Suprapubic skin (tissue), 4 donors: ENCODE measurements around the gene IQCE. TPM values are rescaled to one million over a fixed set of nuclear protein-coding genes. Genes with fewer than 3 reads are reported as not detected.
A peak's percentile ranks its signal among the peaks of the same experiment; 100 is the strongest.

Experiments
- DNase-seq, 2 donors: peaks; one replicate each; pipeline ENCODE4 v3.0.0-alpha.2; 2019; ENCODE audit warnings: low spot score in 2 of 2
- H3K27ac ChIP-seq: fragments of 200-600 bp; sonication (generic); one replicate; pipeline ENCODE4 v1.5.1; 2019
- H3K27me3 ChIP-seq: fragments of 200-600 bp; sonication (generic); one replicate; pipeline ENCODE4 v1.5.1; 2019
- H3K36me3 ChIP-seq: fragments of 200-600 bp; sonication (generic); one replicate; pipeline ENCODE4 v1.5.1; 2019
- H3K4me1 ChIP-seq: fragments of 200-600 bp; sonication (generic); one replicate; pipeline ENCODE4 v1.5.1; 2019
- H3K4me3 ChIP-seq: fragments of 200-600 bp; sonication (generic); one replicate; pipeline ENCODE4 v1.5.1; 2019; ENCODE audit warnings: mild to moderate bottlenecking
- H3K9me3 ChIP-seq: fragments of 200-600 bp; sonication (generic); one replicate; pipeline ENCODE4 v1.5.1; 2019
- EP300 ChIP-seq: sonication (generic); formaldehyde crosslinking; IDR thresholded peaks from one replicate; pipeline ENCODE4 v1.6.1; 2017; ENCODE audit warnings: antibody characterized with exemption
- POLR2A ChIP-seq, 2 donors: fragments of 450-650 bp; IDR thresholded peaks; one replicate each; pipeline ENCODE4 v1.6.1; 2017; ENCODE audit warnings: antibody characterized with exemption in 2 of 2, mild to moderate bottlenecking in 2 of 2, moderate library complexity in 2 of 2
- POLR2AphosphoS5 ChIP-seq, 3 donors: sonication (generic); formaldehyde crosslinking; IDR thresholded peaks; one replicate each; pipeline ENCODE4 v1.6.1; 2017; ENCODE audit warnings: antibody characterized with exemption in 3 of 3
- WGBS: methylation state at CpG from one replicate; pipeline ENCODE4 v1.1.5; 2018; 5-methylcytosine and 5-hydroxymethylcytosine counted together
- total RNA-seq, 4 donors: library from RNA; depleted of rRNA; stranded (reverse); fragments of >200 nt; gene quantifications; one replicate each; pipeline ENCODE4 v1.1.0, GENCODE V29; 2016
- TF ChIP-seq, protein P1 (sequence below), 2 donors: fragments of 200-600 bp in 1 of 2; fragments of 450-650 bp in 1 of 2; sonication (generic) in 1 of 2; IDR thresholded peaks; one replicate each; pipeline ENCODE4 v1.5.1; 2016 to 2019; ENCODE audit warnings: antibody characterized with exemption in 2 of 2, mild to moderate bottlenecking in 1 of 2, moderate library complexity in 1 of 2

Gene IQCE
- total RNA-seq, 4 donors from 2014 or later: 10.1 to 18.8 (median 15.7) TPM

DNA sequence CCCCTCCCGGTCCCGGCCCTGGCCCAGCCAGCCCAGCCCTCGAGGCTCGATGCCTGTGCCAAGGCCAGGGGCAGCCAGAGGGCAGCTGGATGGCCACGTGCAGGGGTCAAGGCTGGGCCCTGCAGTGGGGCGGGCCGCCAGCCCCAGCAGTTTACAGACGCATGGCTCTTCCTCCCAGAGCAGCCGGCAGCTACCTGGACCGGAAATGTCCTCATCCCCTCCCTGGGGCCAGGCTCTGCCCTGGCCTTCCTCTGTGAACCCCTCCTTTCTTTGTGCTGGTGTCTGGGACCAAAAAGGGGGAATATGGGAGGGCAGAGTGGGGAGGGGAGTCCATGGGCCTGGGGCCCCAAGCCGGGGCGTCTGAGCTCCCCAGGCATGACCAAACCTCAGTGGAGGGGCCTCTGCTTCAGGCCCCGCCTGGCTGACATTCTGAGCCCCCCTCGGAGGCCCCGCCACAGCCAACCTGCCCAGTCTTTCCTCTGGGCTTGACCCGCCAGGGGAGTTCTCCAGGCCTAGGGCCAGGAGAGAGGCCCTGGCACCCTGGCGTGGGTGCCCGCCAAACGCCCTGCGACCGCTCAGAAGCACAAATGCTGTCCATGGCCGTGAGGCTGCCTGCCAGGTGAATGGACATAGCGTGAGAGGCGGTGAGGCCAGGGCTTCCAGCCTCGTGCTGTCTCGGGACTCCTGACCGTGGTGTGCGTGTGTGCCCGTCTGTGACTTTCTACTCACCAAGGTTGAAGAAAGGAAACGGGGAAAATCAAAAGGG lies 104.5 kb downstream of the IQCE start:
- Histone ChIP-seq H3K9me3 (no peaks in the 10 kb centered on the region), H3K4me3 (no peak overlapping the region), H3K36me3 (peaks cover 21% of the 10 kb centered on the region), H3K4me1 (peaks cover 37% of the 10 kb centered on the region), H3K27ac (no peak overlapping the region), H3K27me3 (no peaks in the 10 kb centered on the region)
- TF ChIP-seq, protein P1, sequence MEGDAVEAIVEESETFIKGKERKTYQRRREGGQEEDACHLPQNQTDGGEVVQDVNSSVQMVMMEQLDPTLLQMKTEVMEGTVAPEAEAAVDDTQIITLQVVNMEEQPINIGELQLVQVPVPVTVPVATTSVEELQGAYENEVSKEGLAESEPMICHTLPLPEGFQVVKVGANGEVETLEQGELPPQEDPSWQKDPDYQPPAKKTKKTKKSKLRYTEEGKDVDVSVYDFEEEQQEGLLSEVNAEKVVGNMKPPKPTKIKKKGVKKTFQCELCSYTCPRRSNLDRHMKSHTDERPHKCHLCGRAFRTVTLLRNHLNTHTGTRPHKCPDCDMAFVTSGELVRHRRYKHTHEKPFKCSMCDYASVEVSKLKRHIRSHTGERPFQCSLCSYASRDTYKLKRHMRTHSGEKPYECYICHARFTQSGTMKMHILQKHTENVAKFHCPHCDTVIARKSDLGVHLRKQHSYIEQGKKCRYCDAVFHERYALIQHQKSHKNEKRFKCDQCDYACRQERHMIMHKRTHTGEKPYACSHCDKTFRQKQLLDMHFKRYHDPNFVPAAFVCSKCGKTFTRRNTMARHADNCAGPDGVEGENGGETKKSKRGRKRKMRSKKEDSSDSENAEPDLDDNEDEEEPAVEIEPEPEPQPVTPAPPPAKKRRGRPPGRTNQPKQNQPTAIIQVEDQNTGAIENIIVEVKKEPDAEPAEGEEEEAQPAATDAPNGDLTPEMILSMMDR (IDR thresholded peaks at IDR 0.05): no peak
- no peak for TF ChIP-seq EP300
- TF ChIP-seq POLR2AphosphoS5 (IDR thresholded peaks at IDR 0.05): no peak
- TF ChIP-seq POLR2A (IDR thresholded peaks at IDR 0.05): no peak
- peak in 1 of 2 donors; percentile 64 for DNase-seq
- 70% methylated on average over 19 of the region's 30 CpGs for whole genome bisulfite sequencing

DNA sequence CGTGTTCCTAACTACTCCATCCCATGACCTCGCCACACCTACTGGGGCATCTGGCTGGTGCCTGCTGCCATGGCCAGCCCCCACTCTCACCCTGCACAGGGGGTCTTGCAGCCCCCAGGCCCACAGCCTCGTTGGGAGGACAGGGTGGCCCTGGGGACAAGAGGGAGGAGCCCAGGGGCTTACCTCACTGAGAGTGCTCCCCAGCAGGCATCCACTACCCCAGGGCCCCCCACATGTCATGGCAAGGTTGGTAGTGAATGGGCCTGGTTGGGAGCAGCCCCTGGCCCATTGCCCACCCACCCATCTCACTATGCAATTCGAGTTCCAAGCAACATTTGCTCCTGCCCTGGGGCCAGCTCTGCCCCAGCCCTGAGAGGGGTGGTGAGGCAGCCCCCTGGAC lies 105.2 kb downstream of the IQCE start:
- no peak for DNase-seq
- 60% methylated on average over 3 of the region's 4 CpGs for WGBS
- H3K9me3 ChIP-seq: no peaks in the 10 kb centered on the region
- H3K27me3 ChIP-seq: no peaks in the 10 kb centered on the region
- no peak overlapping the region for H3K4me3 ChIP-seq
- peaks cover 37% of the 10 kb centered on the region for H3K4me1 ChIP-seq
- TF ChIP-seq, protein P1 (IDR thresholded peaks at IDR 0.05): no peak
- TF ChIP-seq POLR2A (IDR thresholded peaks at IDR 0.05): no peak
- no peak for TF ChIP-seq EP300
- no peak for TF ChIP-seq POLR2AphosphoS5 (IDR thresholded peaks at IDR 0.05)
- no peak overlapping the region for H3K27ac ChIP-seq
- peaks cover 14% of the 10 kb centered on the region for H3K36me3 ChIP-seq

Other genes starting within 250 kb of the IQCE start
- 10 to 100 TPM; 13.7 to 35.1 (median 19.3) TPM for gene SNX8, start 244.5 kb upstream of the IQCE start, total RNA-seq
- gene EIF3B, start 204.2 kb upstream of the IQCE start, total RNA-seq: 100 to 1,000 TPM; 136 to 158 (median 139) TPM
- 10 to 100 TPM in 3 of 4 donors, 1 to 10 TPM in 1; 9.9 to 55.8 (median 24.5) TPM for gene CHST12, start 155.4 kb upstream of the IQCE start, total RNA-seq
- gene GRIFIN, start 82.6 kb upstream of the IQCE start, total RNA-seq: not detected
- gene LFNG, start 39.2 kb upstream of the IQCE start, total RNA-seq: 100 to 1,000 TPM; 105 to 198 (median 150) TPM
- 10 to 100 TPM; 51.5 to 79.3 (median 63.3) TPM for gene BRAT1, start 3.5 kb upstream of the IQCE start, total RNA-seq
- gene TTYH3, start 73.0 kb downstream of the IQCE start, total RNA-seq: 10 to 100 TPM; 14.0 to 26.3 (median 19.5) TPM
- under 1 TPM in 1 of 4 donors, not detected in 3; 0.17 TPM for gene AMZ1, start 129.2 kb downstream of the IQCE start, total RNA-seq